IMR-90 (cell line): ENCODE results near the gene ADGRV1. TPM values are rescaled to one million over a fixed set of nuclear protein-coding genes. Genes with fewer than 3 reads are reported as not detected.

Experiments
- ATAC-seq: fragments of 200-7000 bp; cut with Tn5 transposase; 2 replicates; pipeline ENCODE4 v1.9.1; 2020; ENCODE audit warnings: low read depth, mild to moderate bottlenecking, moderate library complexity
- BruUV-seq: library from RNA; stranded (reverse); fragments of 400-500 nt; replicated peaks from 2 replicates; lab custom pipeline; 2021; lab: Mats Ljungman, UMichigan
- CTCF ChIA-PET: fragments of 300-600 bp; formaldehyde crosslinking; extraction: SDS; loops from one replicate; lab custom pipeline; 2021; ENCODE audit warnings: antibody characterized with exemption; lab: Yijun Ruan, JAX
- POLR2A ChIA-PET: fragments of 300-600 bp; sonication (Branson Sonifier 250); formaldehyde crosslinking; loops from one replicate; lab custom pipeline; 2022; ENCODE audit warnings: antibody characterized with exemption; ENCODE audit not compliant: unreplicated experiment; lab: Charles Lee
- DNase-seq: peaks from one replicate; pipeline ENCODE4 v3.0.0; 2013
- H2AFZ ChIP-seq: replicated peaks from 2 replicates; pipeline ENCODE3; 2013; ENCODE audit warnings: low read length, mild to moderate bottlenecking; ENCODE audit not compliant: poor library complexity
- H2AK5ac ChIP-seq: 2 replicates; pipeline ENCODE4 v1.6.1; 2013; ENCODE audit warnings: low read depth, low read length, inconsistent platforms
- H2AK9ac ChIP-seq: replicated peaks from 2 replicates; pipeline ENCODE3; 2013; ENCODE audit warnings: mild to moderate bottlenecking, low read depth, low read length, moderate library complexity; ENCODE audit not compliant: poor library complexity
- H2BK120ac ChIP-seq: 2 replicates; pipeline ENCODE4 v1.6.1; 2013; ENCODE audit warnings: low read depth, low read length, inconsistent platforms
- H2BK15ac ChIP-seq: 3 replicates; pipeline ENCODE4 v1.6.1; 2013; ENCODE audit warnings: low read depth, low read length, inconsistent platforms
- H2BK20ac ChIP-seq: 2 replicates; pipeline ENCODE4 v1.6.1; 2013; ENCODE audit warnings: low read depth, mild to moderate bottlenecking, inconsistent platforms, low read length, moderate library complexity
- H2BK5ac ChIP-seq: 2 replicates; pipeline ENCODE4 v1.6.1; 2013; ENCODE audit warnings: mild to moderate bottlenecking, low read depth, low read length, inconsistent platforms; ENCODE audit not compliant: poor library complexity, severe bottlenecking
- H3K14ac ChIP-seq: replicated peaks from 2 replicates; pipeline ENCODE4 v1.6.1; 2013; ENCODE audit warnings: low read depth, low read length, inconsistent platforms
- H3K18ac ChIP-seq: 2 replicates; pipeline ENCODE4 v1.6.1; 2013; ENCODE audit warnings: low read depth, low read length, control low read depth
- H3K23ac ChIP-seq: 2 replicates; pipeline ENCODE4 v1.6.1; 2013; ENCODE audit warnings: low read depth, low read length, inconsistent platforms
- H3K27ac ChIP-seq: 2 replicates; pipeline ENCODE4 v1.5.1; 2013; ENCODE audit warnings: mild to moderate bottlenecking, control low read depth, low read length; ENCODE audit not compliant: insufficient read depth
- H3K27me3 ChIP-seq: 2 replicates; pipeline ENCODE4 v1.6.1; 2013; ENCODE audit warnings: low read length; ENCODE audit not compliant: control insufficient read depth, insufficient read depth
- H3K36me3 ChIP-seq: 2 replicates; pipeline ENCODE4 v1.6.1; 2013; ENCODE audit warnings: low read length, mixed read lengths; ENCODE audit not compliant: control insufficient read depth, insufficient read depth
- H3K4ac ChIP-seq: 2 replicates; pipeline ENCODE4 v1.6.1; 2013; ENCODE audit warnings: low read depth, low read length, inconsistent platforms
- H3K4me1 ChIP-seq: 2 replicates; pipeline ENCODE4 v1.6.1; 2013; ENCODE audit warnings: low read length, mixed read lengths; ENCODE audit not compliant: control insufficient read depth, insufficient read depth
- H3K4me2 ChIP-seq: 2 replicates; pipeline ENCODE4 v1.6.1; 2013; ENCODE audit warnings: low read depth, mild to moderate bottlenecking, control low read depth, low read length, moderate library complexity
- H3K4me3 ChIP-seq: 2 replicates; pipeline ENCODE4 v1.5.1; 2013; ENCODE audit warnings: low read depth, mild to moderate bottlenecking, control low read depth, low read length, moderate library complexity; ENCODE audit not compliant: insufficient read depth
- H3K56ac ChIP-seq: 2 replicates; pipeline ENCODE4 v1.6.1; 2013; ENCODE audit warnings: low read length, inconsistent platforms; ENCODE audit not compliant: insufficient read depth; ENCODE audit errors: extremely low read depth
- H3K79me1 ChIP-seq, 2 experiments: 2 replicates each; pipeline ENCODE4 v1.6.1; 2013; ENCODE audit warnings: low read length in 2 of 2, inconsistent platforms in 1 of 2, low read depth in 1 of 2
- H3K9ac ChIP-seq: 2 replicates; pipeline ENCODE4 v1.6.1; 2013; ENCODE audit warnings: low read depth, low read length, control low read depth
- H3K9me1 ChIP-seq: 2 replicates; pipeline ENCODE4 v1.6.1; 2013; ENCODE audit warnings: low read length, inconsistent platforms; ENCODE audit not compliant: insufficient read depth
- H3K9me3 ChIP-seq: 2 replicates; pipeline ENCODE4 v1.6.1; 2013; ENCODE audit warnings: low read length; ENCODE audit not compliant: control insufficient read depth, insufficient read depth
- H4K20me1 ChIP-seq: 2 replicates; pipeline ENCODE4 v1.6.1; 2013; ENCODE audit warnings: low read length, inconsistent platforms; ENCODE audit not compliant: insufficient read depth
- H4K5ac ChIP-seq: 2 replicates; pipeline ENCODE4 v1.6.1; 2013; ENCODE audit warnings: mild to moderate bottlenecking, low read depth, low read length, control low read depth
- H4K8ac ChIP-seq, 2 experiments: 2 replicates each; pipeline ENCODE4 v1.6.1; 2013; ENCODE audit warnings: low read depth in 2 of 2, low read length in 2 of 2, control low read depth in 1 of 2, inconsistent platforms in 1 of 2
- H4K91ac ChIP-seq: 2 replicates; pipeline ENCODE4 v1.6.1; 2013; ENCODE audit warnings: low read depth, low read length, inconsistent platforms; ENCODE audit not compliant: insufficient read depth
- CHD1 ChIP-seq: IDR thresholded peaks from 2 replicates; pipeline ENCODE4 v1.6.1; 2012; ENCODE audit warnings: low read depth, low read length, improper control_type of control experiment
- FOS ChIP-seq: fragments of 150-350 bp; IDR thresholded peaks from 2 replicates; pipeline ENCODE4 v1.6.1; 2016; ENCODE audit warnings: low read depth, low read length
- MAFK ChIP-seq: IDR thresholded peaks from 2 replicates; pipeline ENCODE4 v1.6.1; 2012; ENCODE audit warnings: low read depth, low read length, improper control_type of control experiment
- MAZ ChIP-seq: IDR thresholded peaks from 2 replicates; pipeline ENCODE4 v1.6.1; 2012; ENCODE audit warnings: low read depth, mild to moderate bottlenecking, low read length, improper control_type of control experiment, moderate library complexity, borderline replicate concordance
- MXI1 ChIP-seq: IDR thresholded peaks from 2 replicates; pipeline ENCODE4 v1.6.1; 2012; ENCODE audit warnings: low read depth, mild to moderate bottlenecking, low read length, moderate library complexity, borderline replicate concordance
- NFE2L2 ChIP-seq: fragments of 150-350 bp; IDR thresholded peaks from 2 replicates; pipeline ENCODE4 v1.6.1; 2016; ENCODE audit warnings: low read depth, mild to moderate bottlenecking, low read length
- POLR2A ChIP-seq: IDR thresholded peaks from 2 replicates; pipeline ENCODE4 v1.6.1; 2012; ENCODE audit warnings: mild to moderate bottlenecking, low read depth, low read length
- RCOR1 ChIP-seq: IDR thresholded peaks from 2 replicates; pipeline ENCODE4 v1.6.1; 2012; ENCODE audit warnings: mild to moderate bottlenecking, low read length, improper control_type of control experiment; ENCODE audit not compliant: insufficient replicate concordance
- WGBS, 2 experiments: methylation state at CpG; one replicate each; pipeline versions ENCODE4 v1.1.5 to v1.1.7; 2013; ENCODE audit warnings: missing lambda C conversion rate in 2 of 2; ENCODE audit not compliant: insufficient read length in 1 of 2; ENCODE audit errors: extremely low coverage in 2 of 2; 5-methylcytosine and 5-hydroxymethylcytosine counted together
- dilution Hi-C: fragments of 300-500 bp; cut with HindIII; formaldehyde crosslinking; loops from one replicate; pipeline ENCODE4 v1.14.3; 2018; ENCODE audit warnings: low sequenced_read_pairs; ENCODE audit not compliant: unreplicated experiment
- in situ Hi-C: fragments of 300-500 bp; cut with MboI; formaldehyde crosslinking; loops from 3 replicates; pipeline ENCODE4 v1.14.3; 2019; ENCODE audit warnings: low sequenced_read_pairs, inconsistent platforms, mixed read lengths
- intact Hi-C: fragments of 100-400 bp; cut with micrococcal nuclease; formaldehyde crosslinking; loops from 2 replicates; pipeline ENCODE4 v1.10.0; 2022
- polyA plus RNA-seq, 3 experiments: library from polyadenylated mRNA; depleted of rRNA; stranded (reverse); fragments of >200 nt; gene quantifications; 2 replicates each; pipeline ENCODE4 v1.2.3, GENCODE V29; 2012; ENCODE audit warnings: low replicate concordance in 1 of 3
- total RNA-seq: library from RNA; depleted of rRNA; stranded (reverse); fragments of >200 nt; gene quantifications from 2 replicates; pipeline ENCODE4 v1.2.3, GENCODE V29; 2012
- TF ChIP-seq, protein P1 (sequence below): conservative IDR thresholded peaks from 2 replicates; pipeline ENCODE4 v1.5.1; 2012; ENCODE audit warnings: mild to moderate bottlenecking, low read depth, low read length, improper control_type of control experiment

ADGRV1 gene
- total and polyA plus RNA-seq, 2 of the 4 experiments (the other 2 are of a cell fraction): under 0.01 TPM; not detected in 1

DNA sequence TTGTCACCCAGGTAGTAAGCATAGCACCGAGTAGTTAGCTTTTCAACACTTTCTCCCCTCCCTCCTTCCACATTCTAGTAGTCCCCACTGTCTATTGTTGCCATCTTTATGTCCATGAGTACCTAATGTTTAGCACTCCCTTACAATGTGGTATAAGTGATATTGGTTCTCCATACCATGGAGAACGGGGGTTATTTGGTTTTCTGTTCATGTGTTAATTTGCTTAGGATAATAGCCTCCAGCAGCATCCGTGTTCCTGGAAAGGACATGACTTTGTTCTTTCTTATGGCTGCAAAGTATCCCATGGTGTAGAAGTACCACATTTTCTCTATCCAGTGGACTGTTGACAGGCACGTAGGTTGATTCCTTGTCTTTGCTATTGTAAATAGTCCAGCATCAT lies 353.9 kb downstream of the ADGRV1 start:
- Histone ChIP-seq H3K56ac (no peak overlapping the region), H4K20me1 (no peaks in the 10 kb centered on the region), H3K9me1 (no peaks in the 10 kb centered on the region), H4K5ac (no peak overlapping the region), H2BK120ac (no peak overlapping the region), H3K18ac (no peak overlapping the region), H3K4me2 (no peak overlapping the region), H2AK9ac (no peak overlapping the region), H2BK15ac (no peak overlapping the region), H4K91ac (no peak overlapping the region), H2BK20ac (no peak overlapping the region), H3K4me1 (peaks cover 2% of the 10 kb centered on the region; the same call in 1 of the 2 replicates), H3K4me3 (no peak overlapping the region), H3K27ac (no peak overlapping the region), H3K36me3 (no peaks in the 10 kb centered on the region), H4K8ac (no peak overlapping the region), H2BK5ac (no peak overlapping the region), H3K27me3 (no peaks in the 10 kb centered on the region), H2AFZ (no peak overlapping the region), H3K79me1 (no peaks in the 10 kb centered on the region), H3K23ac (no peak overlapping the region), H3K14ac (no peak overlapping the region), H2AK5ac (no peak overlapping the region), H3K9ac (no peak overlapping the region), H3K4ac (no peak overlapping the region), H3K9me3 (no peaks in the 10 kb centered on the region)
- intact Hi-C loops (no loop called here), in situ Hi-C loops (no loop called here), dilution Hi-C loops (no loop called here)
- TF ChIP-seq MAFK: no peak
- TF ChIP-seq FOS: no peak
- no peak for TF ChIP-seq RCOR1
- TF ChIP-seq MXI1: no peak
- no peak for TF ChIP-seq NFE2L2
- no peak for TF ChIP-seq POLR2A
- TF ChIP-seq CHD1: no peak
- TF ChIP-seq MAZ: no peak
- TF ChIP-seq, protein P1, sequence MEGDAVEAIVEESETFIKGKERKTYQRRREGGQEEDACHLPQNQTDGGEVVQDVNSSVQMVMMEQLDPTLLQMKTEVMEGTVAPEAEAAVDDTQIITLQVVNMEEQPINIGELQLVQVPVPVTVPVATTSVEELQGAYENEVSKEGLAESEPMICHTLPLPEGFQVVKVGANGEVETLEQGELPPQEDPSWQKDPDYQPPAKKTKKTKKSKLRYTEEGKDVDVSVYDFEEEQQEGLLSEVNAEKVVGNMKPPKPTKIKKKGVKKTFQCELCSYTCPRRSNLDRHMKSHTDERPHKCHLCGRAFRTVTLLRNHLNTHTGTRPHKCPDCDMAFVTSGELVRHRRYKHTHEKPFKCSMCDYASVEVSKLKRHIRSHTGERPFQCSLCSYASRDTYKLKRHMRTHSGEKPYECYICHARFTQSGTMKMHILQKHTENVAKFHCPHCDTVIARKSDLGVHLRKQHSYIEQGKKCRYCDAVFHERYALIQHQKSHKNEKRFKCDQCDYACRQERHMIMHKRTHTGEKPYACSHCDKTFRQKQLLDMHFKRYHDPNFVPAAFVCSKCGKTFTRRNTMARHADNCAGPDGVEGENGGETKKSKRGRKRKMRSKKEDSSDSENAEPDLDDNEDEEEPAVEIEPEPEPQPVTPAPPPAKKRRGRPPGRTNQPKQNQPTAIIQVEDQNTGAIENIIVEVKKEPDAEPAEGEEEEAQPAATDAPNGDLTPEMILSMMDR: no peak
- DNase-seq (no peak), ATAC-seq (no peak)
- ChIA-PET POLR2A (interaction anchor here (0.6 kb wide), 1 partner anchor 32 kb away, joined by 6 read pairs; no protein-coding TSS in a partner anchor), CTCF (interaction anchor here (1.2 kb wide), 1 partner anchor 33 kb away, joined by 3 read pairs; no protein-coding TSS in a partner anchor)
- 100% methylated on average over 1 of the region's 4 CpGs; no CpG with 5 or more reads in 1 of the 2 experiments for WGBS, 2 experiments
- no TSS peak for BruUV-seq
